RWPE2 (cell line): ENCODE measurements around the gene ACSF3.

Experiments used
- ATAC-seq: fragments of 200-7000 bp; cut with Tn5 transposase; 3 replicates; pipeline ENCODE4 v1.9.1; 2021; ENCODE audit warnings: low read depth
- DNase-seq: peaks from one replicate; pipeline ENCODE4 v3.0.0-alpha.2; 2020; ENCODE audit warnings: low spot score
- H3K27ac ChIP-seq: fragments of 450-650 bp; 2 replicates; pipeline ENCODE4 v1.5.1; 2017; ENCODE audit warnings: mild to moderate bottlenecking; ENCODE audit not compliant: poor library complexity, severe bottlenecking
- H3K27me3 ChIP-seq: fragments of 250-450 bp; sonication (Bioruptor Pico); 2 replicates; pipeline ENCODE4 v1.5.1; 2021; ENCODE audit warnings: mild to moderate bottlenecking, moderate library complexity; ENCODE audit not compliant: insufficient read depth, poor library complexity, severe bottlenecking
- H3K36me3 ChIP-seq: fragments of 250-450 bp; sonication (Bioruptor Pico); 2 replicates; pipeline ENCODE4 v1.5.1; 2020; ENCODE audit warnings: low read depth, mild to moderate bottlenecking, moderate library complexity
- H3K4me1 ChIP-seq: fragments of 250-450 bp; sonication (Bioruptor Pico); 2 replicates; pipeline ENCODE4 v1.5.1; 2021; ENCODE audit warnings: mild to moderate bottlenecking, moderate library complexity; ENCODE audit not compliant: insufficient read depth, poor library complexity, severe bottlenecking
- H3K4me3 ChIP-seq: fragments of 250-450 bp; sonication (Bioruptor Pico); 2 replicates; pipeline ENCODE4 v1.5.1; 2021; ENCODE audit warnings: mild to moderate bottlenecking, moderate library complexity; ENCODE audit not compliant: severe bottlenecking
- H3K9me3 ChIP-seq: fragments of 250-450 bp; sonication (Bioruptor Pico); 2 replicates; pipeline ENCODE4 v1.5.1; 2021; ENCODE audit warnings: mild to moderate bottlenecking, moderate library complexity; ENCODE audit not compliant: severe bottlenecking
- TF ChIP-seq, protein P1 (sequence below): fragments of 450-650 bp; IDR thresholded peaks from one replicate; pipeline ENCODE4 v1.5.1; 2017; ENCODE audit warnings: mild to moderate bottlenecking, moderate library complexity; ENCODE audit not compliant: poor library complexity, severe bottlenecking

The ACSF3 gene

DNA sequence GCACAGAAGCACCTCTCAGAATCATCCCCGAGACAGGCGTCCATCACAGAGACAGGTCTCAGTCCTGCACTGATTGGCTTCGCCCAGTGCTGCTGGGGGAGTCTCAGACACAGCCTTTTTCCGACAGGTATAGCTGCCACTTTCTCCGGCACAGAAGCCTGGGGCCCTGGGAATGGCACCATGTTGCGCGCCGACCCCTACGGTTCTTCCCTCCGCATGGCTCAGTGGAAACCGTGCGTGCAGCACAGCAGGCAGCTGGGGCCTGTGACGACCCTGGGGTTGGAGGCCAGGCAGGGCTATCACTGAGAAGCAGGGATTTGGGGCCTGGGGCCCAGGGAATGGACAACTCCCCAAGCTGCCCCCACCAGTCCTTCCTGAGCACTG lies 48.2 kb downstream of the ACSF3 start:
- TF ChIP-seq, protein P1, sequence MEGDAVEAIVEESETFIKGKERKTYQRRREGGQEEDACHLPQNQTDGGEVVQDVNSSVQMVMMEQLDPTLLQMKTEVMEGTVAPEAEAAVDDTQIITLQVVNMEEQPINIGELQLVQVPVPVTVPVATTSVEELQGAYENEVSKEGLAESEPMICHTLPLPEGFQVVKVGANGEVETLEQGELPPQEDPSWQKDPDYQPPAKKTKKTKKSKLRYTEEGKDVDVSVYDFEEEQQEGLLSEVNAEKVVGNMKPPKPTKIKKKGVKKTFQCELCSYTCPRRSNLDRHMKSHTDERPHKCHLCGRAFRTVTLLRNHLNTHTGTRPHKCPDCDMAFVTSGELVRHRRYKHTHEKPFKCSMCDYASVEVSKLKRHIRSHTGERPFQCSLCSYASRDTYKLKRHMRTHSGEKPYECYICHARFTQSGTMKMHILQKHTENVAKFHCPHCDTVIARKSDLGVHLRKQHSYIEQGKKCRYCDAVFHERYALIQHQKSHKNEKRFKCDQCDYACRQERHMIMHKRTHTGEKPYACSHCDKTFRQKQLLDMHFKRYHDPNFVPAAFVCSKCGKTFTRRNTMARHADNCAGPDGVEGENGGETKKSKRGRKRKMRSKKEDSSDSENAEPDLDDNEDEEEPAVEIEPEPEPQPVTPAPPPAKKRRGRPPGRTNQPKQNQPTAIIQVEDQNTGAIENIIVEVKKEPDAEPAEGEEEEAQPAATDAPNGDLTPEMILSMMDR = no peak
- peak; percentile 58 for DNase-seq

GRCh38 chr16:89142474-89143195 lies 49.0 kb downstream of the ACSF3 start:
- Histone ChIP-seq H3K9me3 (no peaks in the 10 kb centered on the region), H3K4me1 (no peaks in the 10 kb centered on the region), H3K36me3 (peaks cover 13% of the 10 kb centered on the region), H3K4me3 (no peak overlapping the region), H3K27ac (no peak overlapping the region), H3K27me3 (no peaks in the 10 kb centered on the region)
- TF ChIP-seq, protein P1 = no peak
- DNase-seq (peak; percentile 38), ATAC-seq (peak; percentile 6; the same call in 1 of the 3 replicates)

More for the DNA sequence above, 48.2 kb downstream of the ACSF3 start:
- H3K27me3 ChIP-seq = no peaks in the 10 kb centered on the region
- peaks cover 13% of the 10 kb centered on the region for H3K36me3 ChIP-seq
- ATAC-seq = no peak
- H3K4me3 ChIP-seq = no peak overlapping the region
- H3K4me1 ChIP-seq = no peaks in the 10 kb centered on the region
- no peak overlapping the region for H3K27ac ChIP-seq
- H3K9me3 ChIP-seq = no peaks in the 10 kb centered on the region

DNA sequence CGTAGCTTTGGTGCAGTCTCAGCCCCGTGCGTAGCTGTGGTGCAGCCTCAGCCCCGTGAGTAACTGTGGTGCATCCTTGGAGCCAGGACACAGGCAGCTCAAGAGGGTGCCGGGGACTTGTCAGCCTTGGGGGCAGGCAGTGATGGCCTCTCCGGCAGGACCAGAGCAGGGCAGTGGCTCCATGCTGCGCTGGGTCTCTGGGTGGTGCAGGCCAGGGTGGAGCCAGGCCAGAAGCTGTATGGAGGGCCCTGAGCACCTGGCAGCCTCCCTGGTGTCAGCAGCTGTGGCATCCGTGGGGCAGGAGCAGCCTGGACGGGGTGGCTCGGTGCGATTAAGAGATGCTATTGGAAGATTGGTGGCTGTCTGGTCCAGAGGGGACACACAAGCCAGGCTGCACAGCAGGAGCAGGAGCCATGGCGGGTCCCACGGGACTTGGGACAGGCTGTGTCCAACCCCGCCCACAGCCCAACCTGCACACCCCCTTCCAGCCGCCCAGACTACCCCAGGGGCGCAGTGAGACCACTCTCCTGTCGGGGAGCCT lies 49.6 kb downstream of the ACSF3 start:
- no peaks in the 10 kb centered on the region for H3K4me1 ChIP-seq
- H3K36me3 ChIP-seq = peaks cover 13% of the 10 kb centered on the region
- H3K4me3 ChIP-seq = no peak overlapping the region
- TF ChIP-seq, protein P1 = no peak
- H3K27ac ChIP-seq = no peak overlapping the region
- ATAC-seq (no peak), DNase-seq (peak; percentile 54)
- no peaks in the 10 kb centered on the region for H3K27me3 ChIP-seq
- H3K9me3 ChIP-seq = no peaks in the 10 kb centered on the region

DNA sequence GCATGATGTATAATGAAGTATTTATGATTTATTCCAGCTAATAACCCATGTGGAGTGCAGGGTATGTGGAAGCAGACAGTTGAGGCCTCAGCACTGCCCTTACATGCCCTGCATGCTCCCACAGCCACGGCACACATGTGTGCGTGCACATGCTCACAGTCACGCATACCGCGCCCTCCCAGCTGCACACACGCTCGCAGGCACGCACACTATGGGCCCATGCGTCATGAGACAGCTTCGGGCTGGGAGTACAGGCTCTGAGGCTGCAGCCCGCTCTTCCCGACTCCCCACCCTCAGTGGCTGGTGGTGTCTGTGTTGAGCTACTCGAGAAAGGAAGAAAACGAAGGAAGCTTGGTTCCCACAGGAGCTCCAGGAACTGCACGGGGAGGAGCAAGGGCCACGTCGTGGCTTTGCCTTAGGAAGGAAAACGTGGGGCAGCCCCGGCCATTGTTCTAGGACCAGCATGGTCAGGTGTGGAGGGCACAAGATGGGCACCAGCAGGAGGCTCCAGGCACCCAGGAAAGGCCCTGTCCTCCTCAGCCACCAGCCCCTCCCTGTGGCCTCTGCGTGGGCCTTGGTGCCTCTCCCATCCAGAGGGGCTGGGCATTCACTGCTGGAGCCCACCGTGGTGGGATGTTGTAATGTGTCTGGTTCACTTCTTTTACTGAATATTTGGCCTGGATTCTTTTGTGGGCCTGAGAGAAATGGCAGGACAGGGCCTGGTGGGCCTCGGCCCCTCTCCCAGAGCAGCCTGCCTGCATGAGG lies 50.4 kb downstream of the ACSF3 start:
- no peaks in the 10 kb centered on the region for H3K4me1 ChIP-seq
- H3K27ac ChIP-seq = no peak overlapping the region
- DNase-seq (peak; percentile 47), ATAC-seq (no peak)
- no peaks in the 10 kb centered on the region for H3K9me3 ChIP-seq
- TF ChIP-seq, protein P1 = no peak
- H3K36me3 ChIP-seq = peaks cover 14% of the 10 kb centered on the region
- H3K4me3 ChIP-seq = no peak overlapping the region
- H3K27me3 ChIP-seq = no peaks in the 10 kb centered on the region
